ENCODE measurements around the gene DPF3.

DNA sequence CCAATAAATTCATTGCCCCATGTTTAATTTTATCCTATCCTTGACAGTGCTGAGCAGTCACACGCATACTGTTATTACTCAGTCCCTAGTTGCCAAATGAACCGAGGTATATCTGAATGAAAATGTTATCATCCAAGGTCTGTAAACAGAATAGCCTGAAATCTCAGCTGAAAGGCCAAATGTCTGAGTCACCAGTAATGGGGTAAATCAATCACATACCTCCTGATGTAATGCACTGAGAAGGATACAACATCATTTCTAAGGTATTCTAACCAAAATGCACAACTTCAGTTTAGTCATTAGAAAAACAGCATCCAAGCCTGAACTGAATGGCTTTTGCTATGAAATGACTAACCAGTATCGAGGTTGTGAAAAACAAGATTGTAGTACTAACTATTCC, 228.6 kb downstream of the DPF3 start:
- TF ChIP-seq CTCF (IDR thresholded peaks at IDR 0.05) = no peak
- no peak for TF ChIP-seq POLR2A (IDR thresholded peaks at IDR 0.05)

Data from heart left ventricle (tissue), 13 donors.